DOHH2 (cell line): Measurements from ENCODE around the gene MYB.

Source experiments
- H3F3A ChIP-seq: fragments of 200-600 bp; sonication (generic), shearing (Covaris generic); 2 replicates; pipeline ENCODE4 v1.6.0; 2016; ENCODE audit warnings: antibody characterized with exemption, mild to moderate bottlenecking; ENCODE audit not compliant: control insufficient read depth, insufficient read depth
- H3K27ac ChIP-seq: fragments of 200-600 bp; sonication (generic); 2 replicates; pipeline ENCODE4 v1.5.1; 2014; ENCODE audit warnings: low read depth, mild to moderate bottlenecking, low read length, moderate library complexity
- H3K27me3 ChIP-seq: fragments of 200-600 bp; sonication (generic); 2 replicates; pipeline ENCODE4 v1.6.1; 2014; ENCODE audit warnings: mild to moderate bottlenecking, low read length, mixed read lengths; ENCODE audit not compliant: control insufficient read depth
- H3K36me3 ChIP-seq: fragments of 200-600 bp; sonication (generic); 2 replicates; pipeline ENCODE4 v1.6.1; 2014; ENCODE audit warnings: mild to moderate bottlenecking, low read length, moderate library complexity, mixed read lengths; ENCODE audit not compliant: control insufficient read depth
- H3K4me1 ChIP-seq: fragments of 200-600 bp; sonication (generic); 2 replicates; pipeline ENCODE4 v1.6.1; 2014; ENCODE audit warnings: mild to moderate bottlenecking, low read length, mixed read lengths; ENCODE audit not compliant: control insufficient read depth
- H3K4me2 ChIP-seq: fragments of 200-600 bp; sonication (generic); 2 replicates; pipeline ENCODE4 v1.6.0; 2014; ENCODE audit warnings: mild to moderate bottlenecking, low read length, moderate library complexity
- H3K4me3 ChIP-seq: fragments of 200-600 bp; sonication (generic); 2 replicates; pipeline ENCODE4 v1.5.1; 2014; ENCODE audit warnings: mild to moderate bottlenecking, low read length, mixed read lengths
- H3K79me2 ChIP-seq: fragments of 200-600 bp; sonication (generic); 2 replicates; pipeline ENCODE4 v1.6.1; 2014; ENCODE audit warnings: mild to moderate bottlenecking, low read length, mixed read lengths; ENCODE audit not compliant: control insufficient read depth
- H3K9me2 ChIP-seq: fragments of 200-600 bp; sonication (generic); replicated peaks from 2 replicates; pipeline ENCODE4 v1.6.1; 2014; ENCODE audit warnings: mild to moderate bottlenecking, low read length, mixed read lengths; ENCODE audit not compliant: control insufficient read depth
- H3K9me3 ChIP-seq: fragments of 200-600 bp; sonication (generic); 2 replicates; pipeline ENCODE4 v1.6.1; 2014; ENCODE audit warnings: antibody characterized with exemption, low read length, mixed read lengths; ENCODE audit not compliant: control insufficient read depth, insufficient read depth
- H4K20me1 ChIP-seq: fragments of 200-600 bp; sonication (generic); 2 replicates; pipeline ENCODE4 v1.6.0; 2014; ENCODE audit warnings: low read depth, mild to moderate bottlenecking, antibody characterized with exemption, low read length, moderate library complexity; ENCODE audit not compliant: control insufficient read depth, insufficient read depth
- CTCF ChIP-seq: fragments of 200-600 bp; sonication (generic); IDR thresholded peaks from one replicate; pipeline ENCODE4 v1.5.1; 2014; ENCODE audit warnings: antibody characterized with exemption, mild to moderate bottlenecking, low read depth, low read length; ENCODE audit not compliant: poor library complexity, severe bottlenecking
- EZH2phosphoT487 ChIP-seq: fragments of 200-600 bp; sonication (generic); IDR thresholded peaks from 2 replicates; pipeline ENCODE4 v1.6.1; 2017; ENCODE audit warnings: borderline replicate concordance, mild to moderate bottlenecking, antibody characterized with exemption, low read length, moderate library complexity, mixed read lengths

MYB gene

GRCh38 chr6:135166515-135166914, 14.6 kb upstream of the MYB start:
- no peak for TF ChIP-seq CTCF
- no peak for TF ChIP-seq EZH2phosphoT487

GRCh38 chr6:135167617-135168016, 13.5 kb upstream of the MYB start:
- H3K27ac ChIP-seq, result no peak overlapping the region
- H3K9me2 ChIP-seq, result no peaks in the 10 kb centered on the region
- peaks cover 5% of the 10 kb centered on the region; the same call in 1 of the 2 replicates for H3K27me3 ChIP-seq
- H3K79me2 ChIP-seq, result no peaks in the 10 kb centered on the region
- H3K9me3 ChIP-seq, result no peaks in the 10 kb centered on the region
- no peak overlapping the region for H3K4me2 ChIP-seq
- peaks cover 11% of the 10 kb centered on the region for H3K4me1 ChIP-seq
- H4K20me1 ChIP-seq, result no peaks in the 10 kb centered on the region
- TF ChIP-seq EZH2phosphoT487 (no peak), CTCF (no peak)
- no peaks in the 10 kb centered on the region for H3F3A ChIP-seq
- no peak overlapping the region for H3K4me3 ChIP-seq
- no peaks in the 10 kb centered on the region for H3K36me3 ChIP-seq

More at GRCh38 chr6:135166515-135166914, 14.6 kb upstream of the MYB start:
- H3K4me1 ChIP-seq, result peaks cover 13% of the 10 kb centered on the region
- no peaks in the 10 kb centered on the region for H3F3A ChIP-seq
- no peaks in the 10 kb centered on the region for H4K20me1 ChIP-seq
- no peak overlapping the region for H3K4me2 ChIP-seq
- no peaks in the 10 kb centered on the region for H3K79me2 ChIP-seq
- no peaks in the 10 kb centered on the region for H3K9me2 ChIP-seq
- no peak overlapping the region for H3K27ac ChIP-seq
- H3K27me3 ChIP-seq, result peaks cover 5% of the 10 kb centered on the region; the same call in 1 of the 2 replicates
- H3K4me3 ChIP-seq, result no peak overlapping the region
- no peaks in the 10 kb centered on the region for H3K9me3 ChIP-seq
- H3K36me3 ChIP-seq, result no peaks in the 10 kb centered on the region

- no peaks in the 10 kb centered on the region for H3F3A ChIP-seq
- TF ChIP-seq CTCF (no peak), EZH2phosphoT487 (no peak)
- no peaks in the 10 kb centered on the region for H3K36me3 ChIP-seq
- H3K4me3 ChIP-seq, result no peak overlapping the region
- no peaks in the 10 kb centered on the region for H3K9me3 ChIP-seq
- H3K4me1 ChIP-seq, result no peaks in the 10 kb centered on the region
- H3K9me2 ChIP-seq, result no peaks in the 10 kb centered on the region
- no peaks in the 10 kb centered on the region for H4K20me1 ChIP-seq
- H3K79me2 ChIP-seq, result no peaks in the 10 kb centered on the region
- H3K27me3 ChIP-seq, result peaks cover 5% of the 10 kb centered on the region; the same call in 1 of the 2 replicates
- H3K27ac ChIP-seq, result no peak overlapping the region
- no peak overlapping the region for H3K4me2 ChIP-seq
These were observed 12.3 kb upstream of the MYB start for GRCh38 chr6:135168766-135169165.

GRCh38 chr6:135170238-135170637, 10.9 kb upstream of the MYB start:
- Histone ChIP-seq H3K27ac (no peak overlapping the region), H3K27me3 (peaks cover 5% of the 10 kb centered on the region; the same call in 1 of the 2 replicates), H3K4me1 (no peaks in the 10 kb centered on the region), H3K36me3 (no peaks in the 10 kb centered on the region), H4K20me1 (no peaks in the 10 kb centered on the region), H3K9me2 (no peaks in the 10 kb centered on the region), H3K9me3 (no peaks in the 10 kb centered on the region), H3K79me2 (no peaks in the 10 kb centered on the region), H3K4me2 (no peak overlapping the region), H3K4me3 (no peak overlapping the region), H3F3A (no peaks in the 10 kb centered on the region)
- TF ChIP-seq CTCF (no peak), EZH2phosphoT487 (no peak)
